Testis (tissue), 2 donors: Measurements from ENCODE around the gene GFOD1.

Source experiments
- CTCF ChIP-seq, 3 experiments: fragments of 450-650 bp in 2 of 3; fragments of 200-600 bp in 1 of 3; sonication (generic) in 1 of 3; IDR thresholded peaks; one replicate each; pipeline ENCODE4 v1.5.1; 2016 to 2019; ENCODE audit warnings: antibody characterized with exemption in 3 of 3, mild to moderate bottlenecking in 2 of 3, moderate library complexity in 1 of 3
- POLR2A ChIP-seq: fragments of 450-650 bp; IDR thresholded peaks from one replicate; pipeline ENCODE4 v1.6.1; 2017; ENCODE audit warnings: antibody characterized with exemption, mild to moderate bottlenecking, moderate library complexity

GRCh38 chr6:13336553-13336952 is 150.8 kb downstream of the GFOD1 start:
- no peak for TF ChIP-seq POLR2A
- peak; percentile 89 to 94 (median 93) for TF ChIP-seq CTCF (IDR thresholded peaks at IDR 0.05)
